C4-2B (cell line): Measurements from ENCODE around the gene PEX11B.

Source experiments
- CTCF ChIP-seq: fragments of 450-650 bp; conservative IDR thresholded peaks from 2 replicates; pipeline ENCODE4 v1.5.1; 2017; ENCODE audit warnings: mild to moderate bottlenecking
- ZFX ChIP-seq: fragments of 450-650 bp; IDR thresholded peaks from 2 replicates; pipeline ENCODE4 v1.6.1; 2017

GRCh38 chr1:145918144-145918991, at the start of gene PEX11B:
- TF ChIP-seq CTCF = no peak
- 0 out of 2 replicates have a peak, but pooled peaks have one; percentile 32 for TF ChIP-seq ZFX
